D721Med (cell line): ENCODE data around the gene YY1AP1.
"Not testable (repeated sequence)": the region's sequence is repeated elsewhere in the genome, so short reads cannot be mapped to it uniquely, and the experiment has no call there.

Experiments used
- DNase-seq: peaks from one replicate; pipeline ENCODE4 v3.0.0; 2011; ENCODE audit warnings: low spot score; ENCODE audit not compliant: insufficient read length
- FAIRE-seq: peaks from 2 replicates; lab custom pipeline; 2011; peaks lifted over from hg19 to GRCh38; lab: Jason Lieb, UNC
- TF ChIP-seq, protein P1 (sequence below): IDR thresholded peaks from 2 replicates; pipeline ENCODE4 v1.5.1; 2012; ENCODE audit warnings: mild to moderate bottlenecking, control low read depth; ENCODE audit not compliant: insufficient read depth; ENCODE audit errors: missing control alignments

YY1AP1 gene

DNA sequence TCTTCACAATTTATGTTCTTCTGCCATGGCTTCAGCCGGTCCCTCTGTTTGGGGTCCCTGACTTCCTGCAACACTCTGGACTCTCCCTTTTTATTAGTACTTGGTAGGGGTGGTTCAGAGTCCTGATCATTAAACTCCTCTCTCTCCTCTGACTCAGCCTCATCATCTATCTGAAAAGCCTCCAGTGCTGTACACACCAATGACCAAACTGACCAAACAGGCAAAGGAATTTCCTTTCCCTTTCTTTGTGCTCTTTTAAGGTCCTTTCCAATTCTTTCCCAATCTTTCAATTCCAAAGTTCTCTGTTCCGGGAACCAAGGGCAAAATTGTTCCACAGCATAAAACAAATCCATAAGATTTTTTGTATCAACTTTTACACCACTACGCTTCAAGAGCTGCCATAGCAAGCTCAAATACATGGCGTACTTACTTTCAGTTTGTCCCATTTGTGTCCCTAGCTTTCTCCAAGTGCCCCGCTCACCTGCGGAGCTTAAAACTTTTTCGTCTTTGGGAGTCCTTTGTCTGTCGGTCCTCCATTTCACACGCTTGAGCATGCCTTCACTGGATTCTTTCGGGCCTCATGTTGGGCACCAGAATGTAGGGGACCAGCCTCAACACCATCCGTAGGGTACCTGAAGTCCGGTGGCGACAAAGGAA lies 9.9 kb upstream of the YY1AP1 start:
- TF ChIP-seq, protein P1, sequence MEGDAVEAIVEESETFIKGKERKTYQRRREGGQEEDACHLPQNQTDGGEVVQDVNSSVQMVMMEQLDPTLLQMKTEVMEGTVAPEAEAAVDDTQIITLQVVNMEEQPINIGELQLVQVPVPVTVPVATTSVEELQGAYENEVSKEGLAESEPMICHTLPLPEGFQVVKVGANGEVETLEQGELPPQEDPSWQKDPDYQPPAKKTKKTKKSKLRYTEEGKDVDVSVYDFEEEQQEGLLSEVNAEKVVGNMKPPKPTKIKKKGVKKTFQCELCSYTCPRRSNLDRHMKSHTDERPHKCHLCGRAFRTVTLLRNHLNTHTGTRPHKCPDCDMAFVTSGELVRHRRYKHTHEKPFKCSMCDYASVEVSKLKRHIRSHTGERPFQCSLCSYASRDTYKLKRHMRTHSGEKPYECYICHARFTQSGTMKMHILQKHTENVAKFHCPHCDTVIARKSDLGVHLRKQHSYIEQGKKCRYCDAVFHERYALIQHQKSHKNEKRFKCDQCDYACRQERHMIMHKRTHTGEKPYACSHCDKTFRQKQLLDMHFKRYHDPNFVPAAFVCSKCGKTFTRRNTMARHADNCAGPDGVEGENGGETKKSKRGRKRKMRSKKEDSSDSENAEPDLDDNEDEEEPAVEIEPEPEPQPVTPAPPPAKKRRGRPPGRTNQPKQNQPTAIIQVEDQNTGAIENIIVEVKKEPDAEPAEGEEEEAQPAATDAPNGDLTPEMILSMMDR, result no peak
- FAIRE-seq (no peak), DNase-seq (no peak)

DNA sequence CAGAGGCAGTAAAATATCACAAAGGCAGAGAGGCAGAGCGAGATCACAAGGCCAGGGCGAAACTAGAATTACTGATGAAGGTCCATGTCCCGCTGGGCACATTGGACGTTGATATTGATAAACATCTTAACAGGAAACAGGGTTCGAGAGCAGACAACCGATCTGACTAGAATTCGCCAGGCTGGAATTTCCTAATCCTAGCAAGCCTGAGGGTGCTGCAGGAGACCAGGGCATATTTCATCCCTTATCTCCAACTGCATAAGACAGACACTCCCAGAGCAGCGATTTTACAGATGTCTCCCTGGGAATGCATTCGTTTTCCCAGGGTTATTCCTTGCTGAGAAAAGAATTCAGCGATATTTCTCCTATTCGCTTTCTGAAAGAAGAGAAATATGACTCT lies 9.0 kb upstream of the YY1AP1 start:
- not testable (repeated sequence) for FAIRE-seq, DNase-seq

DNA sequence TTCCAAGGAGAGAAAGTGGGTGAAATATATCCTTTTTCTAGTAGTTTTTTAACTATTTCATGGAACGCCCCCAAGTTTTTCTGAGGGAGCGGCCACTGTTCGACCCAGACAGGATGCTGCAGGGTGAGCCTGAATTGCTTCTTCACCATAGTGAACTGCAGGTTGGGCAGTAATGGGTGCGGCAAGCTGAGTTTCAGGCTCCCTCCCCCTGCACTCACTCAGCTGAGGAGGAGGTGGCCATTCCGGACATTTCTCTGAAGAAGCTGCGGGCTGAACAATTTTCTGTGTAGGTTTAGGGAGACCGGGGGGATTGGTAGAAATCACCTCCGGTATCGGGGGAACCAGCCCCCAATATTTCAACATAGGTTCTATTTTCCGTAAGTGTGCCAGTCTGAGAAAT lies 8.5 kb upstream of the YY1AP1 start:
- FAIRE-seq, result no peak
- no peak for DNase-seq
- TF ChIP-seq, protein P1, result no peak

DNA sequence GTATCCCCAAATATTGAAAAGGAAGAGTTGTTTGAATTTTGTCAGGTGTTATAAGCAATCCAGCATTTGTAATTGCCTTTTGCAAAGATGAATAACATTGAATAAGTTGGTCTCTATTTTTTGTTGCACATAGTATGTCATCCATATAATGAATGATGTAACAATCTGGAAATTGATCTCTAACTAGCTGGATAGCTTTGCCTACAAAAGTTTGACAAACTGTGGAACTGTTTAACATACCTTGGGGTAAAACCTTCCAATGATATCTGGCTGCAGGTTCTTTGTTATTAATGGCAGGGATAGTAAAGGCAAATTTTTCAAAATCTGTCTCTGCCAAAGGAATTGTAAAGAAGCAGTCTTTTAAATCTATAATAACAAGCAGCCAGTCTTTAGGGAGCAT lies 8.0 kb upstream of the YY1AP1 start:
- FAIRE-seq (no peak), DNase-seq (no peak)
- TF ChIP-seq, protein P1, result no peak

DNA sequence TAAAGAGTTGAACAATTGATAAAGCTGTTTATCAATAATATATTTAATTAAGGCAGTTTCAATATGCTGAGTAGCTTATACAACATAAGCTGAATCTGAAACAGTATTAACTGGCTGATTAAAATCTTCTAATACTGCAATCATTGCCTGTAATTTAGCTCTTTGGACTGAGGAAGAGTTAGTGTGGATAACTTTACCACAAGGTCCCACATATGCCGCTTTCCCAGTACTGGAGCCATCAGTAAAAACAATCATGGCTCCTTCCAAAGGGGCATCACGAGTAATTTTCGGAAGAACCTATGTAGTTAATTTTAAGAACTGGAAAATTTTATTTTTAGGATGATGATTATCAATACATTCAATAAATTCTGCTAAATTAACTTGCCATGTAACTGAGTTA lies 7.0 kb upstream of the YY1AP1 start:
- no peak for FAIRE-seq

DNA sequence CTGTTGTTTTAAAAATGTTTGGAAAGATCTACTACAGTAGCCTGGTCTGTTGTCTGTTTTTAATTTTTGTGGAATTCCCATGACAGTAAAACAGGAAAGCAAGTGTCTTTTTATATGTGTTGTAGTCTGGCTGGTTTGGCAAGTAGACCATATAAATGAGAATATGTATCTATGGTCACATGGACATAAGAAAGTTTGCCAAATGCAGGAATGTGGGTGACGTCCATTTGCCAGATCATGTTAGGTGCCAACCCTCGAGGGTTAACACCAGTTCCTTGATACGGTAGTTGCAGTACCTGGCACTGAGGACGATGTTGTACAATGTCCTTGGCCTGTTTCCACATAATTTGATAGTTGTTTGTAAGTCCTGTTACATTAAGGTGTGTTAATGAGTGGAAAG lies 6.5 kb upstream of the YY1AP1 start:
- FAIRE-seq (no peak), DNase-seq (no peak)
- TF ChIP-seq, protein P1, result no peak

More for the DNA sequence above, 7.0 kb upstream of the YY1AP1 start:
- no peak for DNase-seq
- TF ChIP-seq, protein P1, result no peak

DNA sequence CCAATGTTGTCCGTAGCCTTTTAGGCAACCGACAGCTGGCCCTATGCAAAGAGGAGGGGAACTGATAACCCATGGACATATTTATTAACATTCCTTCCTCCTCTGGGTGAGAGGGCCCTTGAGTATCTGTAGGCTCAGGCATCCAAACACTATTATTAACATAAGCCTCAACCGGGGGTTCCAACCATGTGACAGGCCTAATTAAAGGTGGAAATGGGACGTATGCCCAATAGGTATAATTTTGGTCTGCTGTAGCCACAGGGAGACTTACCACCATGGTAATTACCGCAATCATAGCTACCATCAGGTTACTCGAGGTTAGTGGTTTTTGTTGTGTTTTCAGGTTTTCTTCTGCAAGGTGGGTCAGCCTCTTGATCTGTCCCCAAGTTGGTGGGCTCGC lies 5.6 kb upstream of the YY1AP1 start:
- no peak for FAIRE-seq
- DNase-seq, result no peak
- TF ChIP-seq, protein P1, result no peak
